ENCODE data around the gene LSAMP. TPM values are rescaled to one million over a fixed set of nuclear protein-coding genes. Genes with fewer than 3 reads are reported as not detected.

Gene LSAMP
- total and polyA plus RNA-seq, 9 of the 15 experiments (the other 6 are each of a cell fraction or from before 2014, with no cell fraction given), result 0.09 to 0.11 TPM; not detected in 7

GRCh38 chr3:116476691-116477090 is 31.4 kb upstream of the LSAMP start (continued):
- TF ChIP-seq HSF4 (CRISPR knock-in tag; IDR thresholded peaks at IDR 0.05; ENCODE audit: borderline replicate concordance), result no peak
- TF ChIP-seq MCM3 (IDR thresholded peaks at IDR 0.05), result no peak
- TF ChIP-seq STAT5A (IDR thresholded peaks at IDR 0.05; ENCODE audit: borderline replicate concordance, low read length), result no peak
- TF ChIP-seq CEBPB (tag; IDR thresholded peaks at IDR 0.05), result no peak
- no peak for TF ChIP-seq ZNF644 (tag; IDR thresholded peaks at IDR 0.05; ENCODE audit: low read depth)
- TF ChIP-seq STAT6 (CRISPR knock-in tag; IDR thresholded peaks at IDR 0.05), result no peak
- TF ChIP-seq RFX5 (IDR thresholded peaks at IDR 0.05; ENCODE audit: low read depth, low read length), result no peak
- TF ChIP-seq TCF15 (CRISPR knock-in tag; IDR thresholded peaks at IDR 0.05), result no peak
- no peak for TF ChIP-seq MECOM (CRISPR knock-in tag; IDR thresholded peaks at IDR 0.05)
- TF ChIP-seq ATF4 (CRISPR knock-in tag; IDR thresholded peaks at IDR 0.05), result no peak
- TF ChIP-seq CBX5 (IDR thresholded peaks at IDR 0.05; ENCODE audit: borderline replicate concordance, low read depth), result no peak
- no peak for TF ChIP-seq NKRF (IDR thresholded peaks at IDR 0.05; ENCODE audit: borderline replicate concordance)
